ENCODE measurements around the gene MALT1. TPM values are rescaled to one million over a fixed set of nuclear protein-coding genes. Genes with fewer than 3 reads are reported as not detected.
"Not testable (repeated sequence)": the region's sequence is repeated elsewhere in the genome, so short reads cannot be mapped to it uniquely, and the experiment has no call there.

Gene MALT1
- polyA plus RNA-seq, 1 donor from 2014 or later, result 51.9 TPM

DNA sequence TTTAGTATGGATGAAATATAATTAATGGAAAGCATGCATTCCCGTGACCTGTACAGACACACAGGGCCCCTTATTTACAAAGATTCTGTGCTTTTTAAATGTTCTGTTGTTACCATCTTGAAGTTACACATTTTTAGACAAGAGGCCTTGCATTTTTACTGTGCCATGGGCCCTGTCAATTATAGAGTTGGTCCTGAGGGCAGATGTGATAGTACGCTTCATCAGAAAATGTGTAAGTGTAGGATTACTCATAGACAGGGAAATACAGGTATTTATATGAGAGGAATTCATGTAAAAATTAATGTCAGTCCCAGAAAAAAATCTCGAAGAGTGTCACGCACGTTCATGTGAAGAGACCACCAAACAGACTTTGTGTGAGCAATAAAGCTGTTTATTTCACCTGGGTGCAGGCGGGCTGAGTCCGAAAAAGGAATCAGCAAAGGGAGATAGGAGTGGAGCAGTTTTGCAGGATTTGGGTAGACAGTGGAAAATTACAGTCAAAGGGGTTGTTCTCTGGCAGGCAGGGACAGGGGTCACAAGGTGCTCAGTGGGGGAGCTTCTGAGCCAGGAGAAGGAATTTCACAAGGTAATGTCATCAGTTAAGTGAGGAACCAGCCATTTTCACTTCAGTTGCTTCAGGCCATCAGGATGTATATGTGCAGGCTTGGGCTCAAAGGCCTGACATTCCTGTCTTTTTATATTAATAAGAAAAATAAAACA is 30.2 kb upstream of the MALT1 start:
- H3K36me3 Mint-ChIP-seq, result no peaks in the 10 kb centered on the region
- H3K9me3 Mint-ChIP-seq, result peaks cover 0 to 2% (median 0%) of the 10 kb centered on the region in 3 donors
- no peaks in the 10 kb centered on the region for H3K27me3 Mint-ChIP-seq
- H3K27ac Mint-ChIP-seq, result no peak overlapping the region
- H3K4me1 Mint-ChIP-seq, result peaks cover 19 to 28% (median 22%) of the 10 kb centered on the region in 3 donors
- H3K4me3 Mint-ChIP-seq, result no peak overlapping the region

- not testable (repeated sequence) for H3K4me3 Mint-ChIP-seq, H3K27me3 Mint-ChIP-seq, H3K9me3 Mint-ChIP-seq, H3K27ac Mint-ChIP-seq, H3K36me3 Mint-ChIP-seq
- peaks cover 9 to 20% (median 11%) of the 10 kb centered on the region in 3 donors for H3K4me1 Mint-ChIP-seq
These were observed 27.7 kb upstream of the MALT1 start for GRCh38 chr18:58643557-58643956.

GRCh38 chr18:58645398-58645797 is 25.9 kb upstream of the MALT1 start:
- peaks cover 14 to 19% (median 17%) of the 10 kb centered on the region in 3 donors for H3K4me1 Mint-ChIP-seq
- H3K4me3 Mint-ChIP-seq, result no peak overlapping the region
- H3K27me3 Mint-ChIP-seq, result no peaks in the 10 kb centered on the region
- H3K27ac Mint-ChIP-seq, result peak overlapping the region in 1 of 3 donors; percentile 25
- peaks cover 4% of the 10 kb centered on the region for H3K36me3 Mint-ChIP-seq
- peaks cover 0 to 9% (median 3%) of the 10 kb centered on the region in 3 donors for H3K9me3 Mint-ChIP-seq

GRCh38 chr18:58646334-58646862 is 24.9 kb upstream of the MALT1 start:
- Mint-ChIP-seq H3K4me1 (peaks cover 18 to 28% (median 23%) of the 10 kb centered on the region in 3 donors), H3K4me3 (no peak overlapping the region), H3K27ac (no peak overlapping the region), H3K9me3 (peaks cover 2 to 9% (median 5%) of the 10 kb centered on the region in 3 donors), H3K36me3 (peaks cover 4% of the 10 kb centered on the region), H3K27me3 (no peaks in the 10 kb centered on the region)

DNA sequence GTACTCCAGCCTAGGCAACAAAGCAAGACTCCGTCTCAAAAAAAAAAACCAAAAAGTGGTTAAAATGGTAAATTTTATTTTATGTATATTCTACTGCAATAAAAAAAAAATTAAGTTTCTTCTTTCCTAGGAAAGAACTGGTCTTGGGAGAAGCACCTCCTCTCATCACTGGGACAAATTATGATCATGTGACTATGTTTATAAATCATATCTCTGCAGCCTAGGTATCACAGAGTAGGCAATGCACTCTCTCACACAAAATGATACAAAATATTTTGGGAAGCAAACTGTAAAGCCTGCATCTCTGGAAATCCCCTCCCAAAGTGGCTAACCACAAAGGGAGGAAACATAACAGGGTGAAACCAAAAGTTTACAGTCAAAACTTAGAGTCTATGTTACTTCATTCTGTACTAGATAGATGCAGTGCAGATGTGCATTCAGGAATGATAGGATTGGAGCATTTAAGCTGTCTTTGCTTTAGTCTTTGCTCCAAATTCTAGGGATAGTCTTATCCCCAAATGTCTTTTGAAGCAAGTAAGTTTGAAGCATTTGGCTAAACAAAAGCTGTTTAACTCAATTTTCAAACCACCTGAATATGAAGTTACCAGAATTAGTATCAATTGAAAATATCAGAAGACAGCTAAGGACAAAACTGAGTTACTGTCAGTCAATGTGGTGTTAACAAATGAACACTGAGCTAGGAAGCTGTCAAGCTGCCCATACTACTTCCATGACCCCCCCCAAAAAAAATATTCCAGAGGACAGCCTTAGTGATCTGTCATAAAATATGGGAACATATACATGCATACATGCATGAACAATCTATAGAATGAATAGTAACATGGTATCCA is 21.1 kb upstream of the MALT1 start:
- Mint-ChIP-seq H3K27me3 (no peaks in the 10 kb centered on the region), H3K9me3 (peaks cover 2 to 30% (median 12%) of the 10 kb centered on the region in 3 donors), H3K36me3 (peaks cover 8% of the 10 kb centered on the region), H3K4me3 (peak overlapping the region in 3 of 4 donors; percentile 30 to 88 (median 64)), H3K4me1 (peaks cover 41 to 56% (median 51%) of the 10 kb centered on the region in 3 donors), H3K27ac (peak overlapping the region; percentile 53 to 86 (median 63))

DNA sequence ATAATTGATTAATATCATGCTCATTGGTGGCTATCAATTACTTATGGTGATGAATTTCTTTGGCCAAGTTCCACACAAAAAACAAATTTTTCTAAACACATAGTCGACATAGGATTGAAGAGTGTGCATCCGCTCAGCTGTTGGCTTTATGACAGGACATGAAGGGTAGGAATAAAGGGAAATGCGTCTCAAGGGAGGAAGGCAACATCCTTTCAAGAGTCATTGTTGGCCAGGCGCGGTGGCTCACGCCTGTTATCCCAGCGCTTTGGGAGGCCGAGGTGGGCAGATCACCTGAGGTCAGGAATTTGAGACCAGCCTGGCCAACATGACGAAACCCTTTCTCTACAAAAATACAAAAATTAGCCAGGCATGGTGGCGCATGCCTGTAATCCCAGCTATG is 20.4 kb upstream of the MALT1 start:
- H3K27me3 Mint-ChIP-seq, H3K36me3 Mint-ChIP-seq: not testable (repeated sequence)
- Mint-ChIP-seq H3K4me1 (peaks cover 42 to 53% (median 51%) of the 10 kb centered on the region in 3 donors), H3K4me3 (peak overlapping the region in 3 of 4 donors; percentile 30 to 88 (median 64)), H3K9me3 (peaks cover 2 to 30% (median 9%) of the 10 kb centered on the region in 3 donors), H3K27ac (peak overlapping the region; percentile 19 to 86 (median 63))

DNA sequence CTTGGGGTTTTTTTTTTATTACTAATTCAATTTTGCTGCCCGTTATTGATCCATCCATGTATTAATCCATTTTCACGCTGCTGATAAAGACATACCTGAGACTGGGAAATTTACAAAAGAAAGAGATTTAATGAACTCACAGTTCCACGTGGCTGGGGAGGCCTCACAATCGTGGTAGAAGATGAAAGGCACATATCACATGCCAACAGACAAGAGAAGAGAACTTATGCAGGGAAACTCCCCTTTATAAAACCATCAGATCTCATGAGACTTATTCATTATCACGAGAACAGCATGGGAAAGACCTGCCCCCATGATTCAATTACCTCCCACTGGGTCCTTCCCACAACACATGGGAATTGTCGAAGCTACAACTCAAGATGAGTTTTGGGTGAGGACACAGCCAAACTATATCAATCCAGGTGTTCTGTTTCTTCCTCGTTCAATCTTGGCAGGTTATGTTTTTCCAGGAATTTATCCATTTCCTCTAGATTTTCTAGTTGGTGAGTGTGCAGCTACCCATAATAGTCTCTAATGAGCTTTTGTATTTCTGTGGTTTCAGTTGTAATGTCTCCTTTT is 18.0 kb upstream of the MALT1 start:
- peak overlapping the region in 3 of 4 donors; percentile 34 to 47 (median 37) for H3K4me3 Mint-ChIP-seq
- not testable (repeated sequence) for H3K36me3 Mint-ChIP-seq, H3K27me3 Mint-ChIP-seq
- H3K27ac Mint-ChIP-seq, result peak overlapping the region in 2 of 3 donors; percentile 26 to 34
- peaks cover 2 to 21% (median 9%) of the 10 kb centered on the region in 3 donors for H3K9me3 Mint-ChIP-seq
- H3K4me1 Mint-ChIP-seq, result peaks cover 58 to 72% (median 65%) of the 10 kb centered on the region in 3 donors

- peaks cover 6% of the 10 kb centered on the region for H3K36me3 Mint-ChIP-seq
- peaks cover 2 to 21% (median 8%) of the 10 kb centered on the region in 3 donors for H3K9me3 Mint-ChIP-seq
- peaks cover 53 to 67% (median 60%) of the 10 kb centered on the region in 3 donors for H3K4me1 Mint-ChIP-seq
- peak overlapping the region in 3 of 4 donors; percentile 36 to 42 (median 37) for H3K4me3 Mint-ChIP-seq
- peak overlapping the region in 2 of 3 donors; percentile 21 to 34 for H3K27ac Mint-ChIP-seq
- H3K27me3 Mint-ChIP-seq, result no peaks in the 10 kb centered on the region
These were observed 17.3 kb upstream of the MALT1 start for GRCh38 chr18:58653814-58654509.

- peak overlapping the region in 2 of 3 donors; percentile 27 to 46 for H3K27ac Mint-ChIP-seq
- H3K4me3 Mint-ChIP-seq, result peak overlapping the region in 2 of 4 donors; percentile 45 to 52
- H3K27me3 Mint-ChIP-seq, result no peaks in the 10 kb centered on the region
- peaks cover 2 to 21% (median 8%) of the 10 kb centered on the region in 3 donors for H3K9me3 Mint-ChIP-seq
- H3K36me3 Mint-ChIP-seq, result peaks cover 5% of the 10 kb centered on the region
- H3K4me1 Mint-ChIP-seq, result peaks cover 52 to 64% (median 59%) of the 10 kb centered on the region in 3 donors
These were observed 16.2 kb upstream of the MALT1 start for GRCh38 chr18:58654896-58655614.

DNA sequence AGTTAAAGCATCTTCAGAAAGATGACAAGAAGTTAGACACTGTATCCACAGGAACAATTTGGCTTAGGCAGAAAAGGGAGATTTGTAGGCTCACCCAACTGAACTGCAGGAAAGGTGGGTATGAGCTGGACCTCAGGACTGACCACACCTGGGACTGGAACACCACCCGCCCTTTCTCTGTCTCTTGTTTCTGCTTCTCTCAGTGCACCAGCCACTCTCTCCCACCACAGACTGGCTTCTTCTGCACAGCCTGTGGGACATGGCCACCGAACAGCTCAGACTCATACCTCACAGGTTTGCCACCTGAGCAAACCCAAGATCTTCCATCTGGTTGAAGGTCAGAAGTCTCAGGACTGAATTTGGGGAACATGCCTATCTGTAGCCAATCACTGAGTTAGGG is 14.2 kb upstream of the MALT1 start:
- Mint-ChIP-seq H3K9me3 (peaks cover 0 to 21% (median 6%) of the 10 kb centered on the region in 3 donors), H3K27me3 (no peaks in the 10 kb centered on the region), H3K4me1 (peaks cover 60 to 65% (median 62%) of the 10 kb centered on the region in 3 donors), H3K4me3 (peak overlapping the region; percentile 57 to 75 (median 62)), H3K36me3 (peaks cover 4% of the 10 kb centered on the region), H3K27ac (peak overlapping the region in 1 of 3 donors; percentile 67)

GRCh38 chr18:58657494-58657893 is 13.8 kb upstream of the MALT1 start:
- peak overlapping the region; percentile 66 to 90 (median 82) for H3K4me3 Mint-ChIP-seq
- H3K27me3 Mint-ChIP-seq, result no peaks in the 10 kb centered on the region
- H3K27ac Mint-ChIP-seq, result peak overlapping the region; percentile 67 to 91 (median 81)
- H3K9me3 Mint-ChIP-seq, result peaks cover 0 to 21% (median 6%) of the 10 kb centered on the region in 3 donors
- H3K36me3 Mint-ChIP-seq, result peaks cover 4% of the 10 kb centered on the region
- H3K4me1 Mint-ChIP-seq, result peaks cover 62 to 67% (median 63%) of the 10 kb centered on the region in 3 donors

DNA sequence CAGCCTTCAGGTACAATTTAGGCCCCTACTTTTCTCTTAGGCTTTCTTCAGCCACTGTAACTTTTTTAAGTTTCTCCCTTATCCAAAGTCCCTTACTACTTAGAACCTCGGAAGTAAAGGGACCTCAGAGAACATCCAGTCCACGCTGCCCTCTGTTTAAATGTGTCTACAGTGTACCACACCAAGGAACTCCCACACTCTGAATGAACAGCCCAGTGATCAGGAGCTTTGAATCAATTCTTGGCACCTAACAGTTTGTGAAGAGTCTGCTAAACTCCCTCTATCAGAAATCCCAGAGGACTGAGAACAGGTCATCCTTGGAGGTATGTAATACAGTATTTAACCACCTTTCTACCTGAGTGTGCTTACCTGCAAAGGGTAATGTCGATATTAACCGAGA is 11.6 kb upstream of the MALT1 start:
- H3K36me3 Mint-ChIP-seq, result peaks cover 4% of the 10 kb centered on the region
- peak overlapping the region; percentile 66 to 90 (median 82) for H3K4me3 Mint-ChIP-seq
- H3K4me1 Mint-ChIP-seq, result peaks cover 60 to 68% (median 67%) of the 10 kb centered on the region in 3 donors
- no peaks in the 10 kb centered on the region for H3K27me3 Mint-ChIP-seq
- peak overlapping the region; percentile 59 to 91 (median 67) for H3K27ac Mint-ChIP-seq
- peaks cover 0 to 5% (median 0%) of the 10 kb centered on the region in 3 donors for H3K9me3 Mint-ChIP-seq

- Mint-ChIP-seq H3K9me3 (no peaks in the 10 kb centered on the region), H3K36me3 (peaks cover 7% of the 10 kb centered on the region), H3K27me3 (no peaks in the 10 kb centered on the region), H3K27ac (peak overlapping the region in 1 of 3 donors; percentile 67), H3K4me1 (peaks cover 63 to 70% (median 67%) of the 10 kb centered on the region in 3 donors), H3K4me3 (peak overlapping the region; percentile 21 to 90 (median 72))
These were observed 10.3 kb upstream of the MALT1 start for GRCh38 chr18:58660915-58661314.

All from IgD-negative memory B cell (primary cell).